NOMO-1 (cell line): ENCODE results near the gene PLXNB1.

Experiments
- DNase-seq, 2 experiments: peaks; one replicate each; lab custom pipeline; 2025; ENCODE audit not compliant: unreplicated experiment in 2 of 2; lab: John Stamatoyannopoulos, UW

PLXNB1 gene

DNA sequence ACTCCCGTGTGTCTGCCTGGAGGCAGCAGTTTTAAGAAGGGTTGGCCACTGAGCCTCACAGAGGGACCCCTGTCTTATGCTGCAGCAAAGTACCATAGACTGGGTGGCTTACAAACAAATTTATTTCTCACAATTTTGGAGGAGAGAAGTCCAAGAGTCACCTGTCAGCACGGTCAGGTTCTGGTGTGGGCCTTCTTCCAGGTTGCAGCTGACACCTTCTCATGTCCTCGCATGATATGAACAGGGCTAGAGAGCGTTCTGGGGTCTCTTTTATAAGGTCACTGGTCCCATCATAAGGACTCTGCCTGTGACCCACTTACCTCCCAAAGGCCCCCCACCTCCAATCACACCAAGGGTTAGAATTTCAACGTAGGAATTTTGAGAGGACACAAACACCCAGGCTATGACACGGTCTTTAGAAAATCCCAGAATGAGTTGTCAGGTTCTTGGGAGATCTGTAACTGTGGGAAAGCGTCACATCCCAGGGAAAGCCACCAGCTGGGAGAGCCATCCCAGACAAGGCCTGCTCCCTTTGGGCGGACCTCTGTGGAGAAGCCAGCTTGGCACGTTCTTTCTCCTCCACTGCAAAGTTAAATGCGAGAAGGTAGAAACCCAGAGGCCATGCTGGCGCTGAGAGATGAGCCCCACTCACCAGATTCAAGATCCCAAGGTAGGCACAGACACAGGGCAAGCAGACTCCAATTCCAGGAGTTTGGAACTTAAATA is 58.1 kb downstream of the PLXNB1 start, which contains the start of gene FBXW12:
Gene FBXW12, plus strand, starts transcription at position 569 of the 726 bp plus-strand sequence. CDS start 549 bp downstream, outside the sequence.
- no peak for DNase-seq

DNA sequence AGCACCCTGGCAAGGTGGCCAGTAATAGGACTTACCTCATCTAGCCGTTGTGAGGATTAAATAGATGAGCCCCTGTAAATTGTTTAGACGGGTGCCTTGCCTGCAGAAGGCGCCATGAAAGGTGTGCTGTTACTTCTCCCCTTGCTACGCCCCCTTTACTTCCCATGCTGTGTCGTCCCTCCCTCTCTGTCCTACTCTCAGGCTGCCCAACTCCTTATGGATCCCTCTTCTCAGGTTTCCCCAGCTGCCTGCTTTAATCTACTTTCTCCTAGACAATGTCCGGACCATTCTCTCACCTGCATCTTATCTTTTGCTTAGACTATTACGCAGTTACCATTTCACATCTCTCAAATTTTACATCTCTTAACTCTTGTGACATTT is 59.6 kb downstream of the PLXNB1 start:
- no peak for DNase-seq

DNA sequence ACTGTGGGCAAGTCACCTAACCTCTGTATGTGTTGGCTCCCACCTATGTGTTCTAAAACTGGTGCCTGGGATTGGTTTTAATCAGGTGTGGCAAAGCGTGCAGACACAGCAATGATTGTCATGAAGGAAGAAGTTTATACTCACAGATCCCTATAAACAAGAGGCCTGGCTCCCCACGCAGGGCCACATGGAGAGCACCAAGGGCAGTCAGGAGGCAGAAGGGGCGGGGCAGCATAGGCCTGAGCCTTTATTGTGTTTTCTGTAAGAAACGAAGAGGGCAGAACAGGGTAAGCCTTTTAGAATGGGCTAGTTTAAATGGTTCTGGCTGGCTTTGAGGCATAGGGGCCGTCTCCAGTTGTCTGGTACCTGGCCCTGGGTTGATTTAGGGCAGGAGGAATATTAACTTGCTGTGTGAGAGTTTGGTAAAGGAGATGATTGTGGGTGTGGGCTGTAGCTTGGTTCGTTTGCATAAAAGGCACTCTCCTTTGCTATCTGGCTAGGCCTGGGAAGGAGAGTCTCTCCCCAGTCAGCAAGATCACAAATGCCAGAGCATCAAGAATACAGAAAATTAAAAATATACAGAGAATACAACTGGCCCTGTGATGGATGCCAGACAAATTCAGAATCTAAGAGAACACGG is 60.1 kb downstream of the PLXNB1 start:
- DNase-seq, result no peak

DNA sequence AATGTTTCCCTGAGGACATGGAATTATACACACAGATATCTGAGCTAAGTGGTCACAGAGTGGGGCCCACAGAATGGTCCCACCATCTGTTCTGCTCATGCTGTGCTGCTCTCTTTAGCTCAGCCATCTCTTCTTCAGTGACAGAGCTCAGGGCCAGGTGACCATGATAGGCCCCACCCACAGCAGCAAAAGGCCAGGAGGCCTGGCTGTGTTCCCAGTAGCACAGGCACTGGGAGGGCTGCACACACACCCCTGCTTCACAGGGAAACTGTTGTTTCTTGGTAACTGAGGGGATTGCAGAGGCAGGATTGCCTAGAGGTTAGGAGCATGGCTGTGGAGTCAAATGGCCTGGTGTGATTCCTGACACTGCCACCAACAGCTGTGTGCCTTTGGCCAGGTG is 62.7 kb downstream of the PLXNB1 start:
- no peak for DNase-seq

DNA sequence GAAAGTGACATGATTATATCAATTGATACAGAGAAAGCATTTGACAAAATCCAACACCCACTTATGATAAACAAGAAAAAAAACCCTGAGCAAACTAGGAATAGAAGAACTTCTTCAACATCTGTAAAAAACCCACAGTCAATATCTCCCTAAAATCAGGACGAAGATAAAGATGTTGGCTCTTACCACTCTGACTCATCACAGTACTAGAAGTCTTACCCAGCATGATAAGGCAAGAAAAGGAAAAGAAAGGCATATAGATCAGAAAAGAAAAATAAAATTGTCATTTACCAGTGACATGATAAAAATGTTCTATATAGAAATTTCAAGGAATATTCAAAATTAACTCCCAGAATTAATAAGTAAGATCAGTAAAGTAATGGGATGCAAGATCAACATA is 65.0 kb downstream of the PLXNB1 start:
- no peak for DNase-seq

DNA sequence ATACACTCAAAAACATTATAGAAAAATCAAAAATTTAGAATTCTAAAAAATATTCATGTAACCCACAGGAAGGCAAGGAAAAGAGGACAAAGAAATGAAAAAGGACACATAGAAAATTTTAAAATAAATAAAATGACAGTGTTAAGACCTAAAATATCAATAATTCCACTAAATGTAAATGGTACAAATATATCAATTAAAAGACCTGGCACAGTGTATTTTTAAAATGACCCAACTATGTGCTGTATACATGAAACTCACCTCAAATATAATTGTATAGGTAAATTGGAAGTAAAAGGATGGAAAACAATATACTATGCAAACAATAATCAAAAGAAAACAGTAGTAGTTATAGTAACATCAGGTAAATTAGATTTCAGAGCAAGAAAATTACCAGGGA is 68.0 kb downstream of the PLXNB1 start:
- no peak for DNase-seq

DNA sequence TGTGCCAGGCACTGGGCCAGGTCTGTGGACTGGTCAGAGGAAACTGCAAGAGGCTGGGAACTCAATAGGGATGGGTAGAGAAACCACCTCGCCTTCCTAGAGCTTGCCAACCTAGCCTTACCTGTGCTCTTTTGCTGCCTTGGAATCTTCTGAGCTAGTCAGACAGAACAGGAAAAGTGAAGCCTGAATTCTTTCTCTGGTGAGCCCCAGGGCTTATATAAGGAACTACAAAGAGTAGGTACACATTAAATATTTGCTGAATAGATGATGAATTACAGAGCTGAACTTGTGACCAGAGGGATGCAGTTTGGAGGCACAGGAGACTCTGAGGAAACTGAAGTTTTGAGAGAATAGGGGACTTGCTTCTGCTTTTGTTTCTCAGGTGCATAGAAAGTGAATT is 73.5 kb downstream of the PLXNB1 start:
- DNase-seq, result no peak

DNA sequence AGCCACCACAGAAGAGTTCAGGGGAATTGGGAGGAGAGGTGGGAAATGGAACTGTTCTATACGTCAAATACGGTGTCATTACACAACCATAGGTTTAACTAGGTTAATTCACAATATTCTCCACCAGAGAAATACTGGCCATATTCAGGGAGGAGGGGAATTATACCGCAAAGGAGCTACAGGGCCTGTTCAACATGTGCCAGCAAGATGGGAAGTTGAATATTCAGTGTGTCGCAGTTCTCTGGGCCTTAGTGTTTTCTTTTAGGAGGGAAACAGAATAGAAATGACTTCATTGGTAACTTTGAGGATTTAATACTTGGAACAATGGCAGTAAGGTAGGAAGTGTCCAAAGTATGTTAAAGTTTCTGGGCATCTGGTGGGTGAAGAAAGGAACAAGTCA is 75.9 kb downstream of the PLXNB1 start:
- DNase-seq, result no peak
